Uterus (tissue), 2 donors: ENCODE measurements around the gene CISD2.

Experiments
- POLR2A ChIP-seq, 2 donors: fragments of 450-650 bp; IDR thresholded peaks; one replicate each; pipeline ENCODE4 v1.6.1; 2016; ENCODE audit warnings: antibody characterized with exemption in 2 of 2, mild to moderate bottlenecking in 1 of 2, moderate library complexity in 1 of 2
- TF ChIP-seq, protein P1 (sequence below), 4 experiments: fragments of 200-600 bp in 2 of 4; fragments of 450-650 bp in 2 of 4; sonication (generic) in 2 of 4; IDR thresholded peaks; one replicate each; pipeline ENCODE4 v1.5.1; 2016 to 2019; ENCODE audit warnings: antibody characterized with exemption in 4 of 4, mild to moderate bottlenecking in 2 of 4, moderate library complexity in 1 of 4

DNA sequence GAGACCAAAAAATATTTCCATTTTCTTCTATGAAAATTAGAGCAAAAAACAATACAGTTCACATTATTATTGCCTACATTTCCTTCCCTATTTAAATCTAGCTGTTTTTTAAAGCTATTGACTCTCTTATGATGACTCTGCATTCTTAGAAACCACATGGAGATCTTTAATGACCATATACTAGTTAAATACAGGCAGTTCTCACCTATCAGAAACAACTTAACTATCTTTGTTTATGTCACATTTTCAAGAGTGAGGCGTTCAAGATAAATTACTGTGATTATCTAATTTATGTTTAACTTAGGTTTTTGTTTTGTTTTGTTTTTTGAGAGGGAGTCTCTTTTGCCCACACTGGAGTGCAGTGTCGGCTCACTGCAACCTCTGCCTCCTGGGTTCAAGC is 3.0 kb downstream of the CISD2 start:
- TF ChIP-seq, protein P1, sequence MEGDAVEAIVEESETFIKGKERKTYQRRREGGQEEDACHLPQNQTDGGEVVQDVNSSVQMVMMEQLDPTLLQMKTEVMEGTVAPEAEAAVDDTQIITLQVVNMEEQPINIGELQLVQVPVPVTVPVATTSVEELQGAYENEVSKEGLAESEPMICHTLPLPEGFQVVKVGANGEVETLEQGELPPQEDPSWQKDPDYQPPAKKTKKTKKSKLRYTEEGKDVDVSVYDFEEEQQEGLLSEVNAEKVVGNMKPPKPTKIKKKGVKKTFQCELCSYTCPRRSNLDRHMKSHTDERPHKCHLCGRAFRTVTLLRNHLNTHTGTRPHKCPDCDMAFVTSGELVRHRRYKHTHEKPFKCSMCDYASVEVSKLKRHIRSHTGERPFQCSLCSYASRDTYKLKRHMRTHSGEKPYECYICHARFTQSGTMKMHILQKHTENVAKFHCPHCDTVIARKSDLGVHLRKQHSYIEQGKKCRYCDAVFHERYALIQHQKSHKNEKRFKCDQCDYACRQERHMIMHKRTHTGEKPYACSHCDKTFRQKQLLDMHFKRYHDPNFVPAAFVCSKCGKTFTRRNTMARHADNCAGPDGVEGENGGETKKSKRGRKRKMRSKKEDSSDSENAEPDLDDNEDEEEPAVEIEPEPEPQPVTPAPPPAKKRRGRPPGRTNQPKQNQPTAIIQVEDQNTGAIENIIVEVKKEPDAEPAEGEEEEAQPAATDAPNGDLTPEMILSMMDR (IDR thresholded peaks at IDR 0.05): no peak
- no peak for TF ChIP-seq POLR2A (IDR thresholded peaks at IDR 0.05)
